HG03108 (cell line): ENCODE measurements around the gene SREBF2.

ENCODE experiments used
- ATAC-seq: cut with Tn5 transposase; IDR thresholded peaks from one replicate; pipeline ENCODE4 v1.9.1; 2021; ENCODE audit warnings: moderate library complexity; ENCODE audit not compliant: unreplicated experiment

The SREBF2 gene

DNA sequence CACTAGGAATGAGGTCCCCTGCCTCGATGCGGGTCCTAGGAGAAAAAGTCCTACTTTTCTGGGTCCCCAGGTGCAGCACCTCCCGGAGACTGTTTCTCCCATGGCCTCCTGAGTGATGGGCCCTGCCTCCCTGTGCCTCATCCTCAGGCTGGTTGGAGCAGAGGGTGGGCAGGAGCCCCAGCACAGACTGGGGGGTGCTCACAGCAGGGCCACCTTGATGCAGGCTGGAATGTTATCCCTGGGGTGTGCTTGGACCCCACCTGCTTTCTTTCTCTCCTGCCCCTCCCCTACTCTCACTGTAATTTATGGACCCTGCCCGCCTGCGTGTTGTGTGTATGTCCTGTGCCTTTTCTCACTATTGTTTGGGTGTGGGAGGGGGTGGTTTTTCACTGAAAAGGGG is 73.9 kb downstream of the SREBF2 start:
- no peak for ATAC-seq

DNA sequence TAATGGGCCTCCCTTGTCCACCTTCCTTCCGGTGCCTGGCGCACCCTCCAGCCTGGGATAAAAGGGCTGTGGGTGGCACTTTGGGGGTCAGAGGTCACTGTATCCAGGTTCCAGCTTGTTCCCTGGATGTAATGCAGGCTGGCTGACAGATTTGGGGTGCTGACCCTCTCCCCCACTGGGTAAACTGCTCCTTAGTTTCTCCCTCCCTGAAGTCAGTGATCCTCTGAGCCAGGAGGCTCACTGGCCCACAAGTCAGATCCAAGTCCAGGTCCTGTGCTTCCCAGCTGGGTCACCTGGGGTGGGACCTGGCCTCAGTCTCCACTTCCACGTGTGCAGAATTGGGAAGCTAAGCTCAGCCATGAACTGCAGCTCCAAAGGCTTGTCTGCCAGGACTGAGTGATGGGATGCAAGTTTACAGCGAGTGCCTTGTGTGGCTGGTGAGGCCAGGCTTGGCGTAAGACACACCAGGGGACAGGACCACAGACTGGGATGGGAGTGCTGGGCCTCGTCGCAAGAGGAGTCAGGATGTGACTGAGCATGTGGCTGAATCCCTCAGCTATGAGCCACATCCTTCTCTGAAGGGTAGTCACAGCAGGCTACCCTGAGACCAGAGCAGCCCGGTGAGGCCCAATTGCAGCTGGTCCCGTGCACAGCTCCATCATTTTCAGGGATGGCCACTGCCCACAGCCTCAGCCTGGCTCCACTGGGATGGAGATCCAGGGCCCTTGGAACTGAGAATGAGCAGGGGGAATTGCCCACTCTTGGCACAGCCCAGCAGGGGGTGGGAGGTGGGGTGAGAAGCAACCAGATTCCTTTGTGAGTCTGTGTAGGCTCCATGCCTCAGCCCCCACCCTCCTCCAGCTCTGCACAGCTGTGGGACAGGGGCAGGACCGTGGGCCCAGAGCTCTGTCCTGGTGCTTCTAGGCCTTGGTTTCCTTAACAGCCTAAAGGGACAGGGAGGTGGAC is 74.8 kb downstream of the SREBF2 start:
- no peak for ATAC-seq

DNA sequence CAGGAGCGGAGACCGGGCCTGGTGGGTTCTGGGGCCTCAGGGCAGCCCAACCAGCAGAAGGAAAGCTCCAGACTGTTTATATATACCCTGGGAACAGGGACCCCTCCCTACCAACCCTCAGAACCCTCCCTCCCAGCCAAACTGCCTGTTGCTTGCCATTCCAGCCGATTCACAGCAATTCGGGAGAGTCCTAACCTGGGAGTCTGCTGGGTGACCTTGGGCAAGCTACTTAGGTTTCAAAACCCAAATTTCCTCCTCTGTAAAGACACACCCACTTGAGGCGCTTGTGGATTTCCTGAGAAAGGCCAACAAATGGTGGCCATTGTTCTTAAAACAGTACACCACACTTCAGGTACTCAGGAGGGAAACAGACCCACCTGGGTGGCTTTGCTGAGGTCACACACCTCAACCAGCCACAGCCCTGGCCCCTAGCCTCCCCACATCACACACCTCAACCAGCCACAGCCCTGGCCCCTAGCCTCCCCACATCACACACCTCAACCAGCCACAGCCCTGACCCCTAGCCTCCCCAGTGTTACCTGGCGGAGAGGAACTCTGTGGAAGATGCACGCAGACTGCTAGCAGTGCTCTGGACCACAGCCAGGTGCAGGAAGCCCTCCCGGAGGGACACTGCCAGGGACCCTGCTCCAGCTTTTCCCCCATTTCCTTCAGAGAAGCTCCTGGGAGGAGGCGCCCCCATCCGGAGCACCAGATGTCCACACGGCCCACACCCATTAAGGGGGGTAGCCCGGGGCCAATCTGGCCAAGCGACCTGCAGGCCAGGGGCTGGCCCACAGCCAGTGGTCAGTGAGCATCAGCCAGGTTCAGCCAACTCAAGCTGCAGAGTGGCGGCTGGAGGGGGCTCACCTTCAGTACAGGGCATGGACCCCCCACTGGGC is 75.8 kb downstream of the SREBF2 start:
- no peak for ATAC-seq

DNA sequence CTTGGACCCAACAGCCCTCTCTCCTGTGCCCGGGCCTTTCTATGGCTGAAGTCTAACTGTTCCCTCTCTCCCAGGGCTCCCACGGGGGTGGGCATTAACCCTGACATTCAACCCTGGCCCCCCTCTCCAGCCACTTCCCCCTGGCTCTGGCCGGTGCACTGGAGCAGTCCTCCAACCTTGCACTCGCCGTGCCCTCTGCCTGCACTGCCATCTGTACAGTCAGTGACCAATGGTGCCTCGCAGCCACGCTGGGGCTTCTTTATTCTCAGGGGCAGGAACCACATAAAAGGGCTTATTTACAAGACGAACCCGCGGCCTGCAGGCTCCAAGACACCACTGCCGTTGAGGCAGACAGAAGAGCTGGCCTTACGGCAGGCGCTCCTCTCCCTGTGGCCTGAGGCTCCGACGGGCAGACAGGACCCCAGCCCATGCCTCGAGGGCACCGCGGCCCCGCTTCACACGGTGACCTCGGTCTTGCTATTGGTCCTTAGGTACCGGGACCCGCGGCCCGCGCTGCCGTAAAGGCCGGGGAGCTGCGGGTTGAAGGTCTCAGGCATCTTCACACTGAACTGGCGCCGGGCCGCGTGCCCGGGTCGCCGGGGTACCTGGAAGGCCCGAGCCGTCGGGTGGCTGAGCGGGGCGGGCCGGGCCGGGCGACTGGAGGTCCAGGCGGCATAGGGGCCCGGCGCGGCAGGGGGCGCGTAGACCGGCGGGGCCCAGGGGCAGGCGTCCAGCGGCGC is 76.6 kb downstream of the SREBF2 start:
- no peak for ATAC-seq

DNA sequence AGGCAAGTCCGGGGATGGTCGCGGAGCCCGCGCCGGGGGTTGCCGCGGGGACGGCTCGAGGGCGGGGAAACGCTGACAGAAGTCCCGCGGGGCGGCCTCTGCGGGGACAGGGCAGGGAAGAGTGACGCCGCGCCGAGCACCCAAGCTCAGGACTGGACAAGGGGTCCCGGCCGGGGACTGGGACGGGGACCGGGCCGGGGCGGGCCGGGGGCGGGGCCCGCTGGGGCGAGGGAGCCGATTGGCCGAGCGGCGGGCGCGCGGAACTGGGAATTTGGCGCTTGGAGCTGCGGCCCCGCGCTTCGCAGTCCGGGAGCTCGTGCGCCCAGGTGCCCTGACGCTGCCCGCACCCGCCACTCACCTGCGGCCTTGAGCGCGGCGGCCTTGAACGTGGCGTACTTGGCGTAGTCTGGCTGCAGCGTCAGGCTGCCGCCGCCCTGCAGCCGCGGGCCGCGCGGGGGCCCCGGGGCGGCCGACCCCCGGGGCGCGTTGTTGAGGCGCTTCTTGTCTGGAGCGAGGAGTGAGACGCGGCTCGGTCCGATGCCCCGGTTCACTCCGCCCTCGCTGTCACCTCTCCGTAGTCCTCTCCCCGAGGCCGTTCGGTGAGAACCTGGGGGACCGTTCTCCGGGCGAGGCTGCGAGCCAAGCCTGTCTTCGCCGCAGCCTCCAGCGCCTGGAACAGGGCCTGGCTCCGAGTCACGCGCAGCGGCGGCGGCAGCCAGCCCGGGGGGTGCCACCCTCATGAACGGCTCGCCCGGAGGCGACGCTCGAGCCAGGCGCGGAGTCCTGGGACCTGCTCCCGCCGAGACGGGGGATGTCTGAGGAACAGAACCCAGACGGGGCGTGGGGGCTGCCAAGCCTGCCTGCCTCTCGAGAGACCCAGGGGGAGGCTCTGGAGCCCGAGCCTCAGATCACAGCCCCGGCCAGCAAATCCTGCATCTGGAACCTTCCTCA is 77.4 kb downstream of the SREBF2 start:
- no peak for ATAC-seq

DNA sequence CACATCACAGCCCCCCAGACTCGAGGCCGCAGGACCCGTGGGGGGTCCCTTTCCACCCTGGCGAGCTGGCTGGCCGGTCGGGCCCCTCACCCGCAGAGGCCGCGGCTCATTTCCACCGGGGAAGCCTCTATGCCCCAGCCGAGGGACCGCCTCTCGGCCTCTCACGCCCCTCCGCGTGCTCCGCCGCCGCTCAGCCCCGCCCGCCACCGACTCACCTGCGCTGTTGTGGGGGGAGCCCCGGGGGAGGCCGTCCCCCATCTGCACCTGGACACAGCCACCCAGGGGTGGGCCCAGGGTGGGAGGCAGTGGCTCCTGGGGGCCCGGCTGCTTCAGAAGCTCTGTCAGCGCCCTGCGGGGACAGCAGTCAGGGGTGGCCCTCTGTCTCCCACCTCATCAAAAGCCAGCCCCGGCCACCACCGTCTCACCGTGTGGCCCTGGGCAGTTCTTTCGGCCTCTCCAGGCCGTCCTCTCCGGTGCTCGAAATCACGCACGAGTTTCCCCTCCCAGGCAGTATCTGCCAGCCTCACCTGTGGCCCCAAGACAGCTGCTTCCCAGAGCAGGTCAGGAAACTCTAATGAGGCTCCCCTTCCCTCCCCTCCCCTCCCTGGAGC is 78.2 kb downstream of the SREBF2 start:
- ATAC-seq, result no peak

DNA sequence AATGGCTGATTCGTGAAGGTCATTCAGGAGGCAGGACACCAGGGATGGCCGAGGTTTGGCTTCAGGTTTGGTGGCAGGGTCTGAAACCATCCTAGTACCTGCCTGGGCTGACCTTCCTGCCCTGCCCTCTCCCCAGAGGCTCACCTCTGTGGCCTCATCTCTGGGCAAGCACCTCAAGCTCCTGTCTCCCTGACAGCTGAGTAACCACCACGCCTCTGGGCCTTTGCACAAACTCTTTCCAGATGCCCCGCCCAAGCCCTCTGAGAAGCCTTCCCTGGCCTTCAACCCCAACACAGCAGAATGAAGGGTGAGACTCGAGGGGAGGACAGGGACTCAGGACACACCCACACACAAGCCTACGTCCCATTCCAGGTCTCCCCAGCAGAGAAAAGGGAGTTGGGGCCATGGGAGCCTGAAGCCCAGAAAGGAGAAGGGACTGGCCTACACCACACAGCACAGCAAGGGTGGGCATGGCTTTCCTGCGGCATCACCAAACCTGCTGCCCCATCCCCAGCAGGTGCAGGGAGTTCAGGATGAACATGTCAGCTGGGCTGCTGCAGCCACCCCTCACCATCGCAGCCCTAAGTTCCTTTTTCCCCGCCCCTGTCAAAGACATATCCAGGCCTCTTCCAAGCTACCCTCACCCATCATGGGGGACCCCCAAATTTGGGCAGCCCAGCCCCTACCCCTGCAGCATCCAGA is 79.6 kb downstream of the SREBF2 start:
- no peak for ATAC-seq

DNA sequence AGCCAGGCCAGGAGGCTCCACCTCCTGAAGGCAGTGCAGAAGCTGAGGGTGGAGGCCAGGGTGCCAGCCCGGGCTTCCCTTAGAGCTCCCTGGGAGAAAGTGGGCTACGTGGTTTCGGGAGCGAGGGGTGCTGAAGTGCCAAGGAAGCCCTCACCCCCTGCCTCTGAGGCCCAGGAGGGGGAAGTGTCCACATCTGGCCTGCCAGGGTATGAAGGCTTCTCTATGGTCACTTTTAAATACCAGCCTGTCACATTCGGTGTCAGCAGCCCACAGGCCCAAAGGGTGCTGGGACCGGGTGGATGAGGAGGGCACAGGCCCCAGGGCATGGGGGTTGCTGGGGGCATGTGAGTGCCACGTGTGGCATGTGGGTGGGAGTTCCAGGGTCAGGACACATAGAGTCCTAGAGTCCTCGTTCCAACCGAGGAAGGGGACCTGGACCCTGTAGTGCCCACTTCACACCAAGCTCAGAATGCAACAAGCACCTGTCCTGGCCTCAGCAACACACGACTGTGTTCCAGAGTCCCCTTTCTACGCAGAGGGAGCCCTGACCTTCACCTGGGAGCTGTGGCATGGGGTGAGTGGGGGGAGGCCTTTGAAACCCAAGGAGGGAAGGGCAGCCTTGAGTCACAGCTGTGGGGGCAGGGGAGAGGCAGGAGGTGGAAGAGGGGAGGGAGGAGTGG is 80.3 kb downstream of the SREBF2 start:
- no peak for ATAC-seq

DNA sequence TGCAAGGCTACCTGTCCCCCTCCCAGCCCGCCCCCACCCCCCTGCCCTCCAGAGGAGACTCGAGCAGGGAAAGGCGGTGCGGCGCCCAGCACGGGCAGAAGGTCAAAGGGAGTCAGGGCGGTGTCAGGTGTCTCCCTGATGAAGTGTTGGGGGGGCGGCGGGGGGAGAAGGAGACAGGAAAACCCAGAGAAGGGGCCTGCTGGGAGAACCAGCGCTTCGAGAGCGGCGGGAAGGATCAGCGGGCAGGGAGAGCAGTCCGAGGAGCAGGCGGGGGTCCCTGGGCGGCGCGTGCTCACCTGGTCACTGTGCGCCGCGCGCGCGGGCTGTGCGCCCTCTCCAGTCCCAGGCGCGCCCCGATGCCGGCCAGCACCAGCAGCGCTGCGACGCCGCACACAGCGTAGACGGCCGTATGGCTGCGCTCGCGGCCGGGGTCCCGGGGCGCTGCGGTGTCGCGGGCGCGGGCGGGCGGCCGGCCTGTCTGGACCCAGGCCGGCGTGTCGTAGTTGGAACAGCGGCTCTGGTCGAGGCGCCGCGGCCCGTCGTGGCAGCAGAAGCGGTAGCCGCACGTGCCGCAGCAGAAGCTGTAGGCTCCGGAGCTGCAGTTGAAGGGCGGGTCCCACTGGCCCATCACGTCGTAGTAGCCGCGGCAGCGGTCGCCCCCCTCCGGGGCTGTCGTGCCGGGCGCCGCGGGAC is 81.1 kb downstream of the SREBF2 start:
- no peak for ATAC-seq

DNA sequence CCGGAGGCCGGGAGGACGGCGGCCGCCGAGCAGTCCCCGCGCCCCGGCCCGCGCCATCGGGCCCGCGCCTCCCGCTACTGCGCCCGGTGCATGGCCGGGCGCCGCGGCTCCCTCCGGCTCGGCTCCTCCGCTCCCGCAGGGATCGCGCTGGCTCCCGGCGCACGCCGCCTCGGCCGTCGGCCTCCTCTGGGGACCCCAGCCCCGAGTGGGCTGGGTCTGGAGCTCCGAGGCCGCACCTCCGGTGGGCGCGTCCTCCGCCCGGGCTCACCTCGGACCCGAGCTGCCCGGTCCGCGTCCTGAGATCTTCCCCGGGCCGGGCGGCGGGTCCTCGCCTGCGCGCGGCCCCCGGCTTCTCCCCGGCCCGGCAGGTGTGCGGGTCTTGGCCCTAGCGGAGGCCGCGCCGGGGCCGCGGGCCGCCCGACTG is 81.7 kb downstream of the SREBF2 start:
- no peak for ATAC-seq

DNA sequence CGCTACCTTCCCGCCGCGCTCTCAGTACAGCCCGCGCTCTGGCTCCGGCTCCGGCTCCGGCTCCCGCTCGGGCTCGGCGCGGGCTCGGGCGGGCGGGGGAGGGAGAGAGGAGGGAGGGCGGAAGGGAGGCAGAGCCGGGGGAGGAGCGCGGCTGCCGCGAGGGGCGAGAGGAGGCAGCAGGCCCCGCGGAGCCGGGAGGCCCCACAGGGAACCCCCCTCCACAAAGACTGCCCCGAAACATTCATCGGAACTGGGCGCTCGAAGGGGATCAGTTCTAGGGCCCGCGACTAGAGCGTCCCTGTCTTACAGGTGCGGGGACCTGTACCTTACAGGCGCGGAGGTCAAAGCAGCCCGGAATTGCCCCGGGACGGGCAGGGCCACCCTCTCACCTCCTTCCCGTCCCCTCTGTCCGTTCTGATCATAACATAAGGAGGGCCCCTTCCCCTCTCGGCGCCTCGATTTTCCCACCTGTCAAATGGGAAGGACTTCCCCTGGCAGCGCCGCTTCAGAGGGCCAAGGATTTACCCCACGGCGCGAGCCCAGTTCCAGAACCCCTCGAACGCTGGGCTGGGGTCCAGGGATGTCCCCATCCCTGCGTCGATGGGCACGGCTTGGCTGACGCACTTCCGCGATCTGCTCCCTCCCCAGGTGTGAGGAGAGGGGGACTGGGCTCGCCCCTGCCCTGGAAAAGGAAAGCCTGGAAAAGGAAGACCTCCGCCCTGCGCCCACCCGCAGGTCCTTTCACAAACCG is 82.3 kb downstream of the SREBF2 start, which contains the start of gene SHISA8:
TSS of gene SHISA8 (minus strand) at position 40 of the 751 bp plus-strand sequence. CDS start 407 bp downstream, outside the sequence.
- no peak for ATAC-seq

DNA sequence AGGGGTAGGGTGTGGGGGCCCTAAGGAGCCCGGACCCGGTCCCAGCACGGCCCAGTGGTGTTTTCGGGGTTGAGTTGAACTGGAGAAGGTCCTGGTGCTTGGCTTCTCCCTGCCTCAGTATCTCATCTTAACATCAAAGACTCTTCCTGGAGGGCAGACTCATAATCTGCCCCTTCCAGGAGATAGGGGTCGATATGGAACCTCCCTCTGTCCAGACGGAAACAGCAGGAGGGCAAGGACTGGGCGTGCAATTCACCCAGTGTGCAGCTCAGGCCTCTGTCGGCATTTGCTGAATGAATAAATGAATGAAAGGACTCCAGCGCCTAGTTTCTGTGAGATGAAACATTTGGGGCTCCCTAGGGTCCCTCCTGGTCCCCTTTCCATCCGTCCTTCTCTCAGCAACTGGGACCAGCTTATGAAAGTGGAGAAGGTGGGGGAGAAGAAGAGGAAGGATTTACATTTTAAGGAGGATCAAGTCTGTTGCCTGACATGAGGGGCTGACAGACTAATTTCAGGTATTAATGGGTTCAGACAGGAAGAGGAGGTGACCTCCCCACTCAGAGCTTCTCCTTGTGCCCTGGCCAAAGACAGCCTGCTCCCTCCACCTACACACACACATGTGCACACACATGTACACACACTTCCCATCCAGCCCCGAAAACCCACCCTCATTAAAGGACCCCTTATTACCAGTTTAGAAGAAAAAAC is 83.0 kb downstream of the SREBF2 start:
- no peak for ATAC-seq

DNA sequence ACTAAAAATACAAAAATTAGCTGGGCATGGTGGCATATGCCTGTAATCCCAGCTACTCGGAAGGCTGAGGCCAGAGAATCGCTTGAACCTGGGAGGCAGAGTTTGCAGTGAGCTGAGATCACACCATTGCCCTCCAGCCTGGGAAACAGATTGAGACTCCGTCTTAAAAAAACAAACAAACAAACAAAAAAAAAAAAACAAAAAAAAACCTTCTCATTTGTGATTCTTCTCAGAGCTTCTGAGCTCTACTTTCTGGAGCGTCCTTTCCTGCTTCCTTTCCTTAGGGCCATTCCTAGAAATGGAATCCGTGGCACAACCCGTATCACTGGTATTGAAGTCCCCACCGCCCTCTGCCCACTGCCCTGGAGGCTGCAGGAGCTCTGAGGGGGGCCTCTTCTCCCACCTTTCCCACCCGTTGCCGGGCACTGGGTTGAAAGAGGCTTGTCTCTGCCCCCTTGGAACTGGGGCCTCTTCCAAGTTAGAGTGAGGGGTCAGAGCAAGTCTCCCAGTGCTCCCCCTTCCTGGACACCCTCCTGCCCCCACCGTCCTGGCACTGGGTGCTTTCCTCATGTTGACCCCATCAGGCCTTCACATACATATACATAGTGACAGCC is 83.9 kb downstream of the SREBF2 start:
- ATAC-seq, result no peak

DNA sequence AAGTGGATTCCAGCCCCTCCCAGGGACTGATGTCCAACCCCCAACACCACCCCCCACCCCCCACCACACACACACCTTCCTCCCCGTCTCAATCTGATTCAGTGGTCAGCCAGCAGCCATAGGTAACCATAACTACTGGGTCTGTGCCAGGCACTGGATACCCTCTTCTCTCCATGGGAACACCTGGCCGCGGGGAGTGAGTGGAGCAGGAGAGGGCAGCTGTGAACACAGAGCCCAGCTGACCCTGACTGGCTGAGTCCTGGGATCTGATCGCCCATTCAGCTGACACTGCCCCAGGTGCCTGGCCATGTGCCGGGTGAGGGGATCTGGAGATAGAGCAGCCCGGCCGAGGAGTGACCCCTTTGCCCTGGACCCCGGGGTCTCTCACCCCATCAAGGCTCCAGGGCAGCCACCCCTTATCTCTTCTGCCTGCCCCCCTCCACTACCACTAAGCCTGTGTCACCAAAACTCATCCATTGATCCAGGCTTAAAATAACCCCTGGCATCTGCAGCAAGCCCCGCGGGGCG is 84.5 kb downstream of the SREBF2 start:
- ATAC-seq, result no peak
